ENCODE results near the gene ZIC1.

GRCh38 chr3:147360646-147361453 lies 48.3 kb upstream of the ZIC1 start:
- TF ChIP-seq BACH2 (CRISPR knock-in tag; IDR thresholded peaks at IDR 0.05; ENCODE audit: borderline replicate concordance) (no peak), ARNTL (CRISPR knock-in tag; IDR thresholded peaks at IDR 0.05; ENCODE audit: borderline replicate concordance, low read depth) (no peak), TOX (CRISPR knock-in tag; IDR thresholded peaks at IDR 0.05; ENCODE audit: borderline replicate concordance) (no peak), SNAI2 (CRISPR knock-in tag; IDR thresholded peaks at IDR 0.05) (no peak)
